GM12878 (cell line): ENCODE data around the gene PDCD11. TPM values are rescaled to one million over a fixed set of nuclear protein-coding genes. Genes with fewer than 3 reads are reported as not detected.

Experiments
- BACH1 ChIP-seq: fragments of 450-650 bp; IDR thresholded peaks from 2 replicates; pipeline ENCODE4 v1.6.1; 2017; ENCODE audit warnings: mild to moderate bottlenecking, borderline replicate concordance
- BMI1 ChIP-seq: fragments of 450-650 bp; IDR thresholded peaks from 2 replicates; pipeline ENCODE4 v1.6.1; 2016; ENCODE audit warnings: mild to moderate bottlenecking, moderate library complexity, borderline replicate concordance
- CBX5 ChIP-seq: sonication (generic); IDR thresholded peaks from 2 replicates; pipeline ENCODE4 v1.6.1; 2016; ENCODE audit warnings: low read depth, moderate library complexity, mild to moderate bottlenecking, inconsistent platforms
- CEBPB ChIP-seq, 2 experiments: fragments of 150-350 bp in 1 of 2; IDR thresholded peaks; 2 replicates each; pipeline ENCODE4 v1.6.1; 2012 to 2014; ENCODE audit warnings: low read depth in 2 of 2, low read length in 2 of 2, borderline replicate concordance in 1 of 2, inconsistent platforms in 1 of 2
- CREM ChIP-seq: IDR thresholded peaks from 2 replicates; pipeline ENCODE4 v1.6.1; 2014; ENCODE audit warnings: antibody characterized with exemption, low read depth
- CTCF ChIP-seq, 3 experiments: IDR thresholded peaks in 2 of 3; conservative IDR thresholded peaks in 1 of 3; 2 replicates each; pipeline ENCODE4 v1.5.1; 2011; ENCODE audit warnings: low read depth in 3 of 3, low read length in 3 of 3, mild to moderate bottlenecking in 3 of 3, control low read depth in 2 of 3, moderate library complexity in 2 of 3, inconsistent platforms in 1 of 3, mixed read lengths in 1 of 3; ENCODE audit not compliant: control insufficient read depth in 2 of 3, insufficient read depth in 1 of 3; ENCODE audit errors: extremely low read depth in 1 of 3
- EED ChIP-seq: sonication (generic); IDR thresholded peaks from 2 replicates; pipeline ENCODE4 v1.6.1; 2016; ENCODE audit warnings: antibody characterized with exemption, low read depth
- GABPA ChIP-seq: IDR thresholded peaks from 2 replicates; pipeline ENCODE4 v1.6.1; 2014; ENCODE audit warnings: antibody characterized with exemption, low read depth, mild to moderate bottlenecking, inconsistent platforms
- LARP7 ChIP-seq: fragments of 450-650 bp; IDR thresholded peaks from 2 replicates; pipeline ENCODE4 v1.6.1; 2017; ENCODE audit warnings: mild to moderate bottlenecking
- NR2C1 ChIP-seq: fragments of 450-650 bp; IDR thresholded peaks from 2 replicates; pipeline ENCODE4 v1.6.1; 2017; ENCODE audit warnings: antibody characterized with exemption, mild to moderate bottlenecking, moderate library complexity
- PBX3 ChIP-seq: IDR thresholded peaks from 2 replicates; pipeline ENCODE4 v1.6.1; 2011; ENCODE audit warnings: mild to moderate bottlenecking, low read depth, low read length, moderate library complexity; ENCODE audit not compliant: insufficient replicate concordance
- POLR2A ChIP-seq: IDR thresholded peaks from 2 replicates; pipeline ENCODE4 v1.6.1; 2011; ENCODE audit warnings: low read depth, mild to moderate bottlenecking, low read length
- POU2F2 ChIP-seq: IDR thresholded peaks from 3 replicates; pipeline ENCODE4 v1.6.1; 2011; ENCODE audit warnings: low read depth, mild to moderate bottlenecking, low read length, borderline replicate concordance
- RELB ChIP-seq: fragments of 450-650 bp; IDR thresholded peaks from 2 replicates; pipeline ENCODE4 v1.6.1; 2017; ENCODE audit warnings: low read depth, mild to moderate bottlenecking, moderate library complexity
- SMARCA5 ChIP-seq: fragments of 450-650 bp; IDR thresholded peaks from 2 replicates; pipeline ENCODE4 v1.6.1; 2017; ENCODE audit warnings: mild to moderate bottlenecking
- USF2 ChIP-seq: IDR thresholded peaks from 2 replicates; pipeline ENCODE4 v1.6.1; 2011; ENCODE audit warnings: low read depth, low read length, improper control_type of control experiment, borderline replicate concordance
- YY1 ChIP-seq: IDR thresholded peaks from 2 replicates; pipeline ENCODE4 v1.6.1; 2011; ENCODE audit warnings: low read depth, mild to moderate bottlenecking, low read length
- ZBED1 ChIP-seq: IDR thresholded peaks from 2 replicates; pipeline ENCODE4 v1.6.1; 2016; ENCODE audit warnings: borderline replicate concordance
- polyA plus RNA-seq, 11 experiments: library from polyadenylated mRNA; depleted of rRNA in 4 of 11; unstranded in 6 of 11; stranded (reverse) in 5 of 11; fragments of >200 nt; fragmentation: Nextera tagmentation in 4 of 11; fragmentation: Illumina TruSeq in 1 of 11; extraction: Ambion mirVana in 4 of 11; extraction: Trizol in 1 of 11; gene quantifications; 1 replicate in 1 of 11; 2 replicates in 10 of 11; pipeline versions ENCODE4 v1.2.1 to v1.2.3, GENCODE V29; 2011 to 2016; ENCODE audit warnings: inconsistent platforms in 2 of 11, missing spikeins in 2 of 11, low read depth in 1 of 11
- total RNA-seq, 4 experiments: library from RNA; depleted of rRNA in 3 of 4; stranded (reverse); fragments of >200 nt in 3 of 4; fragmentation: Illumina TruSeq in 1 of 4; extraction: Trizol in 1 of 4; gene quantifications; 2 replicates each; pipeline versions ENCODE4 v1.2.1 to v1.2.3, GENCODE V29; 2013 to 2021
- TF ChIP-seq, protein P1 (sequence below): fragments of 450-650 bp; IDR thresholded peaks from 2 replicates; pipeline ENCODE4 v1.6.1; 2014; ENCODE audit warnings: mild to moderate bottlenecking
- TF ChIP-seq, protein P2 (sequence below): fragments of 450-650 bp; formaldehyde crosslinking; IDR thresholded peaks from 2 replicates; pipeline ENCODE4 v1.4.0; 2020; ENCODE audit warnings: mild to moderate bottlenecking, moderate library complexity

PDCD11 gene
- total and polyA plus RNA-seq, 10 of the 15 experiments (the other 5 are each of a cell fraction or from before 2014, with no cell fraction given) = 13.9 to 69.7 (median 44.8) TPM

DNA sequence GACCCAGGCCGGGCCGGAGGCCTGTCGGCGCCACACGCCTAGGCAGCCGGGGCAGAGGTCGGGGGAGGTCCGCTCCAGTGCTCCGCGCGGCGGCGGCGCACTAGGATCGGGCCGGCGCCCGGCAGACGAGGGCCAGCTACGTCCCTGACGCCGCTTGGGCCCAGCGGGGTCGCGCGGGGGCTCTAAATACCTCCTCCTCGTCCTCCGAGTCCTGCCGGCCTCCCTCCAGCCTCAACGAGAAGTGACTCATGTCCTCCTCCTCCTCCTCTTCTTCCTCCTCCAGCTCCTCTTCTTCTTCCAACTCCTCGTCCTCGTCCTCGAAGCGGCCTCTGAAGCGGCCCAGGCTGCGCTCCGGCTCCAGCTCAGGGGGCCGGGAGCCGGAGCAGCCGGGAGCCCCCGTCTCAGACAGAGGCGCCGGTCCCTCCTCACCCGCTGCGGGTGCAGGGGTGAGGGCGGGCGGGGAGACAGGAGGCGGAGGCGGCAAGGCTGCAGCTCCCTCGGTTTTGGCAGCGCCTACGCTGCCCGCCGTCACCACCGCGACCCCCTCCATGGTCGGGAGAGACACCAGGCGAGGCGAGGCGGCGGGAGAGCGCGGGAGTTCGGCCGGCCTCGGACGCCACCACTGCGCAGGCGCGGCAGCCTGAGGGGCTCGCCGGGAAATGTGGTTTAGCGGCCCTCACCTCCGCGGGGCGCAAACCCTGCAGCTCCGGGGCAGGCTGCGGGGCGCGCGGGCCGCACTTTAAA is 45.7 kb upstream of the PDCD11 start, which contains the start of gene PCGF6 (continued):
- TF ChIP-seq, protein P1, sequence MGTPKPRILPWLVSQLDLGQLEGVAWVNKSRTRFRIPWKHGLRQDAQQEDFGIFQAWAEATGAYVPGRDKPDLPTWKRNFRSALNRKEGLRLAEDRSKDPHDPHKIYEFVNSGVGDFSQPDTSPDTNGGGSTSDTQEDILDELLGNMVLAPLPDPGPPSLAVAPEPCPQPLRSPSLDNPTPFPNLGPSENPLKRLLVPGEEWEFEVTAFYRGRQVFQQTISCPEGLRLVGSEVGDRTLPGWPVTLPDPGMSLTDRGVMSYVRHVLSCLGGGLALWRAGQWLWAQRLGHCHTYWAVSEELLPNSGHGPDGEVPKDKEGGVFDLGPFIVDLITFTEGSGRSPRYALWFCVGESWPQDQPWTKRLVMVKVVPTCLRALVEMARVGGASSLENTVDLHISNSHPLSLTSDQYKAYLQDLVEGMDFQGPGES = no peak
- peak; percentile 82 for TF ChIP-seq POLR2A
- TF ChIP-seq RELB = no peak
- 0 out of 3 replicates have a peak, but pooled peaks have one; percentile 14 for TF ChIP-seq POU2F2
- peak; percentile 77 for TF ChIP-seq LARP7
- no peak for TF ChIP-seq CEBPB (IDR thresholded peaks at IDR 0.05; ENCODE audit: borderline replicate concordance in 1 of 2, low read depth in 2 of 2, low read length in 2 of 2)
- no peak for TF ChIP-seq ZBED1
- TF ChIP-seq BMI1 = no peak
- TF ChIP-seq, protein P2, sequence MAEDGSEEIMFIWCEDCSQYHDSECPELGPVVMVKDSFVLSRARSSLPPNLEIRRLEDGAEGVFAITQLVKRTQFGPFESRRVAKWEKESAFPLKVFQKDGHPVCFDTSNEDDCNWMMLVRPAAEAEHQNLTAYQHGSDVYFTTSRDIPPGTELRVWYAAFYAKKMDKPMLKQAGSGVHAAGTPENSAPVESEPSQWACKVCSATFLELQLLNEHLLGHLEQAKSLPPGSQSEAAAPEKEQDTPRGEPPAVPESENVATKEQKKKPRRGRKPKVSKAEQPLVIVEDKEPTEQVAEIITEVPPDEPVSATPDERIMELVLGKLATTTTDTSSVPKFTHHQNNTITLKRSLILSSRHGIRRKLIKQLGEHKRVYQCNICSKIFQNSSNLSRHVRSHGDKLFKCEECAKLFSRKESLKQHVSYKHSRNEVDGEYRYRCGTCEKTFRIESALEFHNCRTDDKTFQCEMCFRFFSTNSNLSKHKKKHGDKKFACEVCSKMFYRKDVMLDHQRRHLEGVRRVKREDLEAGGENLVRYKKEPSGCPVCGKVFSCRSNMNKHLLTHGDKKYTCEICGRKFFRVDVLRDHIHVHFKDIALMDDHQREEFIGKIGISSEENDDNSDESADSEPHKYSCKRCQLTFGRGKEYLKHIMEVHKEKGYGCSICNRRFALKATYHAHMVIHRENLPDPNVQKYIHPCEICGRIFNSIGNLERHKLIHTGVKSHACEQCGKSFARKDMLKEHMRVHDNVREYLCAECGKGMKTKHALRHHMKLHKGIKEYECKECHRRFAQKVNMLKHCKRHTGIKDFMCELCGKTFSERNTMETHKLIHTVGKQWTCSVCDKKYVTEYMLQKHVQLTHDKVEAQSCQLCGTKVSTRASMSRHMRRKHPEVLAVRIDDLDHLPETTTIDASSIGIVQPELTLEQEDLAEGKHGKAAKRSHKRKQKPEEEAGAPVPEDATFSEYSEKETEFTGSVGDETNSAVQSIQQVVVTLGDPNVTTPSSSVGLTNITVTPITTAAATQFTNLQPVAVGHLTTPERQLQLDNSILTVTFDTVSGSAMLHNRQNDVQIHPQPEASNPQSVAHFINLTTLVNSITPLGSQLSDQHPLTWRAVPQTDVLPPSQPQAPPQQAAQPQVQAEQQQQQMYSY (CRISPR knock-in tag) = no peak
- no peak; a peak in 1 of 6 replicates for TF ChIP-seq CTCF (IDR thresholded peaks at IDR 0.05 in 2 of 3, conservative IDR thresholded peaks at IDR 0.05 in 1 of 3; ENCODE audit: control insufficient read depth in 2 of 3, extremely low read depth in 1 of 3, insufficient read depth in 1 of 3, low read depth in 3 of 3, low read length in 3 of 3)
- TF ChIP-seq EED = peak; percentile 49
- TF ChIP-seq PBX3 = no peak
- TF ChIP-seq CBX5 = no peak
- TF ChIP-seq SMARCA5 = no peak
- no peak for TF ChIP-seq NR2C1
- peak; percentile 72 for TF ChIP-seq YY1
- TF ChIP-seq USF2 = no peak
- 0 out of 2 replicates have a peak, but pooled peaks have one; percentile 18 for TF ChIP-seq BACH1
- peak; percentile 30; the same call in 1 of the 2 replicates for TF ChIP-seq CREM
- no peak for TF ChIP-seq GABPA
